ENCODE results near the gene KRTAP10-9.
"Not testable (repeated sequence)": the region's sequence is repeated elsewhere in the genome, so short reads cannot be mapped to it uniquely, and the experiment has no call there.

Gene KRTAP10-9

GRCh38 chr21:44596068-44596725 is 30.7 kb upstream of the KRTAP10-9 start:
- DNase-seq = no peak

- DNase-seq = no peak
These were observed 28.8 kb upstream of the KRTAP10-9 start for GRCh38 chr21:44598061-44598460.

DNA sequence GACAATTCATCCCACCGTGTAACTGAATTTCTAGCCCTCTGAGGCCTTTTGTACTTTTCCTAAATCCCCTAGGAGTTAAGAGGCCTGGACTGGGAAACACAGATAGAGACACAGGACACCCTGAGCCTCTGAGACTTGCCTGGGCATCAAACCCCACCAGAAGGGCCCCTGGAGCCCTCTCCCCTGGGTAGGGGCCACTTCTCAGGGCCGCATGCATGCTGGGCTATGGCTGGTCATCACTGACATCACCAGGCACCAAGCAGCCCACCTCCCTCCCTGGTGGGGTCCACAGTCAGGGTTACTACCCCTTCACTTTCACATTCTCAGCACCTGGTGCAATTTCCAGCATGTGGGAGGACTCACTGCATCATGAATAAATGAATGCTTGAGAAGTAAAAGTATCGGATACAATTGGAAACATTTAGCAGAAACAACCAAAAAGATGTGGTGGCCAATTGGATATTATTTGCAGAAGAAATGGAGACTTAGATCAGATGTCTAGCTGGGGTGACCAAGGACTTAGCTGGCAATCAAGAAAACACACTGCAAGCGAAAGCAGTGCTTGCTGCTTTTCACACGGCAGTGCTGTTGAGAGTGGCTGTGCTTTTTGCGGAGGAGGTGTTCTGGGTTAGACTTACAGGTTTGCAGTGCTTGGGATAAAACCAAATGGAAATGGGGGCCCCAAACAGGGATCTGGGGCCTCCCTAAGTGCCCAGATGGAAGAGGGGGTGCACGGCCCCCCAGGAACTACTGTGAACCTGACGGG is 27.4 kb upstream of the KRTAP10-9 start:
- no peak for DNase-seq

DNA sequence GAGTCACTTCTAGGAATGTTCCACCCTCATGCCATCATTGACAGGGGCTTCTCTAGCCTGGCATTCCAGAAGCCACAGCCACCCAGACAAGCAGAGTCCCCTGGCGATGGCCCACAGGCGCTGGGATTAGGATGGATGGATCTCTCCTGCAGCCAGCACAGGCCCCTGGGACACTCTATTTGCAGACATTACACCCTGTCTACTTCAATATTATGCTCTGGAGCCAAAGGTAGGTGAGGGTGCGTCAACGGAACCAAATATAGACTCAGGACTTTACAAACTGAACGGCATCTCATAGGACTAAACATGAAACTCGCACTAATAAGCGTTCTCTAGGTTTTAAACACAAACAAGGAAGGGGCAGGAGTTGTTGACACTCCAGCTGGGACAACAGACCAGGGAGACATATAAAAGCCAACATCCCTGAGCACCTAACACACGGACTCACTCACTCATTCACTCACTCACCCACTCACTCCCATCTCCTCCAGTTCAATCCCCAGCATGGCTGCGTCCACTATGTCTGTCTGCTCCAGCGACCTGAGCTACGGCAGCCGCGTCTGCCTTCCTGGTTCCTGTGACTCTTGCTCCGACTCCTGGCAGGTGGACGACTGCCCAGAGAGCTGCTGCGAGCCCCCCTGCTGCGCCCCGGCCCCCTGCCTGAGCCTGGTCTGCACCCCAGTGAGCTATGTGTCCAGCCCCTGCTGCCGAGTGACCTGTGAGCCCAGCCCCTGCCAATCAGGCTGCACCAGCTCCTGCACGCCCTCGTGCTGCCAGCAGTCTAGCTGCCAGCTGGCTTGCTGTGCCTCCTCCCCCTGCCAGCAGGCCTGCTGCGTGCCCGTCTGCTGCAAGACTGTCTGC is 26.5 kb upstream of the KRTAP10-9 start, which contains the start of gene KRTAP10-7:
Gene KRTAP10-7, plus strand, starts transcription at position 480 of the 861 bp plus-strand sequence. Its CDS starts 25 bp downstream, at position 505.
- DNase-seq = not testable (repeated sequence)

DNA sequence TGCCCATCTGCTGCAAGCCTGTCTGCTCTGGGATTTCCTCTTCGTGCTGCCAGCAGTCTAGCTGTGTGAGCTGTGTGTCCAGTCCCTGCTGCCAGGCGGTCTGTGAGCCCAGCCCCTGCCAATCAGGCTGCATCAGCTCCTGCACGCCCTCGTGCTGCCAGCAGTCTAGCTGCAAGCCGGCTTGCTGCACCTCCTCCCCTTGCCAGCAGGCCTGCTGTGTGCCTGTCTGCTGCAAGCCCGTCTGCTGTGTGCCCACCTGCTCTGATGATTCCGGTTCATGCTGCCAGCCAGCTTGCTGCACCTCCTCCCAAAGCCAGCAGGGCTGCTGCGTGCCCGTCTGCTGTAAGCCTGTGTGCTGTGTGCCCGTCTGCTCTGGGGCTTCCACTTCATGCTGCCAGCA is 25.8 kb upstream of the KRTAP10-9 start:
- DNase-seq = not testable (repeated sequence)

DNA sequence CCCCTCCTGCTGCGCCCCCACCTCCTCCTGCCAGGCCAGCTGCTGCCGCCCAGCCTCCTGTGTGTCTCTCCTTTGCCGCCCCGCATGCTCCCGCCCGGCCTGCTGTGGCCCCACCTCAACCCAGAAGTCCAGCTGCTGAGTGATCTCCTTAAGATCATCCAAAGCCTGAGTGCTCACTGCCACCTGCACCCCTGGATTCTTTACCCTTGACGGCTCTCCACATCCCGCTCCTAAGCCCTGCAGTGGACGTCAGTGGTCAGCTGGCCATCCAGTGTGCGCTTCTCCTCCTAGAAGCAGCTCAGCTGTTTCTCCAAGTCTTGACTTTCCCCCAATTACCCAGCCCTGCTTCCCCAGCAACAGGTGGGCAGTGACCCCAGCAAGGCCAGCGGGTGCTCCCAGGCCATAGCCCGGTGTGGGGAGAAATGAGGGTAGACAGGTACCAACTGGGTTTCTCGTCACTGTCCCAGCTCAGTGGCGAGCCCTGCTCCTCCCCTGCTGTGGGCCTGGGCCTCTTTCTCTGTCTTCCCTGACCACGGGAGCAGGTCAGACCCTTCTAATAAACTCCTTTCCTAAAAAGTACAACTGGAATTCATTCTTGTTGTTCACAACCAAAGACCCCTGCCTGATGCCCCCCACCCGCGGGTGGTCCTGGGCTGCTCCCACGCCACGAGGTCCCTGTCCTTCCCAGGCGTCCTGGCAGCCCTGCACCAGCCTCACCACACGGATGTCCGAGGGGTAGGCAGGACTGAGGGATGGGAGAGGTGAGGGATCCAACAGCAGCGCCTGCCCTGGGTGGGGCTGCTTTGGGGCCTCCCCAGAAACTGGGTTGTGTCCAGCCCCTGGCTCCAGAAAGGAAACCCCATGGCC is 25.1 kb upstream of the KRTAP10-9 start:
- DNase-seq = no peak

DNA sequence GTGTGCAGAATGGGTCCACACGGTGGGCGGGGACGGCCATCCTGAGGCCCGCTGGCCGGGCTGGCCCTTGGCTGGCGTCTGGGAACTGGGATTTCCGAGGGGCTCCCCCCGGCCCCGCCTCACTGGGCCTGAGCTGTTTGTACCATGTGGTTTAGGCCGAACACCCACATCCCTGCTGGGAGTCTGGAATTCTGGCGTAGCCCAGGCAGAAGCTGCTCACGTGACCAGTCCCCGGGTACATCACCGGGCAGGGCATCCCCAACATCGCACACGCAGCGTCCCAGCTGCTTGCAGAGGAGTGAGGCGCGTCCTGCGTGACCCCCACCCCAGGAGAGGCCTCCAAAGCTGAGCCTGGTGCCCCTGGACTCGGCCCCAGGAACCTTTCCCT is 24.4 kb upstream of the KRTAP10-9 start:
- no peak for DNase-seq

DNA sequence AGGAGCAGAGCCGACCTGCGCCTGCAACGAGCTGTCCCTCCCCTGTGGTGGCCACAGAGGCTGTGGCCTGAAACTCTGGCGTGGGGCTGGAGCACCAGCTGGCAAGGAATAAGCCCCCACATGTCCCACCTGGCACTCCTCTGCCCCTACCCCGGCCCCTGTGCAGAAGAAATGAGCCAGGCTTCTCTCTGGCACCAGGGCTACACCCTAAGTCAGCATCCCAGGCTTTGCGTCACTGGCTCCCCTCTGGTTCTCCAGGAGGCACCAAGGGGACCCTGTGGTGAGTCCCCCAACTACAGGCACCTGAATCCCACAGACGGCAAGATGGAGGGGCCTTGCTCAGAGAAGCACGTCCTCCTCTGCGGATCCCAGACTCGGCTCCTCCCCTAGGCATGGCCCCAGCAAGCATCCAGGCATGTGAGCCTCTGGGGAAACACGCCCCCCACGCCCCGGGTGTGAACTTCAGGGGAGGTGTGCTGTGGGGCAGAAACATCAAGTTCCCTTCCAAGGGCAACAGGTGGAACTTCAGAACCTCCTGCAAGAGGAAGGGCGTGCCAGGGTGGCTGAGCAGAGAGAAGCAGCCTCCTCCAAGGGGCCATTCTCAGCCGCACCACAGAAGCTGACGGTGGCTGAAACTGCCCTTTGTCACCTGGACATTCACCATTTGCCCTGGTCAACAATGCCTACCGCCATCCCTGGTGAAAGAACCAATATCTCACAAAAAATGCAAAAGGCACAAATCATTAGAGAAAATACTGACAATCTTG is 23.6 kb upstream of the KRTAP10-9 start:
- no peak for DNase-seq

GRCh38 chr21:44603911-44604310 is 23.0 kb upstream of the KRTAP10-9 start:
- no peak for DNase-seq

- no peak for DNase-seq
These were observed 20.4 kb upstream of the KRTAP10-9 start for GRCh38 chr21:44606495-44606894.

GRCh38 chr21:44609193-44609592 is 17.7 kb upstream of the KRTAP10-9 start:
- DNase-seq = no peak

GRCh38 chr21:44610157-44610843 is 16.6 kb upstream of the KRTAP10-9 start:
- DNase-seq = not testable (repeated sequence)

GRCh38 chr21:44611551-44611950 is 15.3 kb upstream of the KRTAP10-9 start:
- no peak for DNase-seq

DNA sequence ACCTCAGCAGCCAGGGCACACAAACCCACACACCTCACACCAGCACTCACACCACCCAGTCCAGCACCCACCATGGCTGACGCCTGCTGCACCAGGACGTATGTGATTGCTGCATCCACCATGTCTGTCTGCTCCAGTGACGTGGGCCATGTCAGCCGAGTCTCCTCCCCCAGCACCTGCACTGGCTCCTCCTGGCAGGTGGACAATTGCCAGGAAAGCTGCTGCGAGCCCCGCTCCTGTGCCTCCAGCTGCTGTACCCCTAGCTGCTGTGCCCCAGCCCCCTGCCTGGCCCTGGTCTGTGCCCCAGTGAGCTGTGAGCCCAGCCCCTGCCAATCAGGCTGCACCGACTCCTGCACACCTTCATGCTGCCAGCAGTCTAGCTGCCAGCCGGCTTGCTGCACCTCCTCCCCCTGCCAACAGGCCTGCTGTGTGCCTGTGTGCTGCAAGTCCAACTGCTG is 14.8 kb upstream of the KRTAP10-9 start, which contains the start of gene KRTAP10-8:
Gene KRTAP10-8, plus strand, starts transcription at position 51 of the 458 bp plus-strand sequence. Its CDS starts 22 bp downstream, at position 73.
- no peak for DNase-seq

DNA sequence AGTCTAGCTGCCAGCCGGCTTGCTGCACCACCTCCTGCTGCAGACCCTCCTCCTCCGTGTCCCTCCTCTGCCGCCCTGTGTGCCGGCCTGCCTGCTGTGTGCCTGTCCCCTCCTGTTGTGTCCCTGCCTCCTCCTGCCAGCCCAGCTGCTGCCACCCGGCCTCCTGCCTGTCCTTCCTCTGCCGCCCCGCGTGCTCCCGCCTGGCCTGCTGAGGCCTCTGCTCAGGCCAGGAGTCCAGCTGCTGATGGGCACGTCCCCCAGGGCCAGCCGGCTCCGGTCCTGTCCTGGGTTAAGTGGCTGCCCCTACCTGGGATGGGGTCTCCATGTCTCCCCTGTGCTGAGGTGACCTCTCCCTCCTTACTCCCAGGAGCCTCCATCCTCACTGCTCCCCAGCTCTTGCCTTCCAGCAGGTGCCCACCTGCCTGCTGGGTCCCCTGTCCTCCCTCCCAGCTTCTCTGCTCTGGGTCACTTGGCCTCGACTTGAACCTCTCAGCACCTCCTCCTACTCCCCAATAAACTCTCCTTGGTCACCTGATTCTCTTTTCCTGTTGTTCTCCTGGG is 14.1 kb upstream of the KRTAP10-9 start:
- no peak for DNase-seq

- peak; percentile 20 for DNase-seq
These were observed 13.3 kb upstream of the KRTAP10-9 start for GRCh38 chr21:44613386-44614155.

GRCh38 chr21:44614161-44614631 is 12.7 kb upstream of the KRTAP10-9 start:
- DNase-seq = no peak

DNA sequence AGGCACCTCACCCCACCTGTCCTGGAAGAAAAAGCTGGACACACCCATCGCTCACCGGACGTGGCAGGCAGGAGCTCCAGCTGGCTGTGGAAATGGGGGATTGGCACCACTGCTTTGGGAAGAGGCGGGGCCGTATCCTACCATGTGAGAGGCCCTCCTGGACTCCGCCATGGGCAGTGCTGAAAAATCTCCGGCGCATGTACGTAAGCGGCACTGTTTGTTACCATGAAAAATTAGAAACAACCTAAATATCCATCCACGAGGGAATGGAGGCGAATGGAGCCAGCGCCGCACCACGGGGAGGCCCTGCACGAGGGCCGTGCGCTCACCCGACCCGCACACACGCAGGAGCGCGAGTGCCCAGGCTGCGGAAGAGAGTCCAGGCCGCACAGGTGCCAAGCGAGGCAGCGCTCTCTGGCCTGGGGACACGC is 11.9 kb upstream of the KRTAP10-9 start:
- peak; percentile 52 for DNase-seq

DNA sequence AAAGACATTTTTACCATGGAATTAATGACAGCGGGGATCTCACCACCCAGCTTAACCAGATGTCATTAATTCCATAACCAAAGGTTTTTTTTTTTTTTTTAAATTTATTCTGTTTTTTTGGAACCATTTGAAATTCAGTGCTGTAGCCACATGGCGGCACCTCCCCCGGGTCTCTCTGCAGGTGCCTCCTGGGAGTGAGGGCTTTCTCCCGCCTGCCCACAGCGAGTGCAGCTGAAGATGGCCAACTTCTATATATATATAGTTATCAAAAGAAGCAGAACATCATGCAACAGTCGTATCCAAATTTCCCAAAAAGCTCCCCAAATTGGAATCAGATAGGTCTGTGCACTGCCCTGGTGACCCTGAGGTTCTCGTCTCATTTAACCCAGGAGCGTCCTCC is 11.4 kb upstream of the KRTAP10-9 start:
- no peak for DNase-seq
